Retinal pigment epithelial cell (primary cell): ENCODE results near the gene TEKT1.
"Not testable (repeated sequence)": the region's sequence is repeated elsewhere in the genome, so short reads cannot be mapped to it uniquely, and the experiment has no call there.

Experiments used
- DNase-seq: peaks from one replicate; pipeline ENCODE4 v3.0.0-alpha.2; 2010; ENCODE audit warnings: low read depth
- H3K4me3 ChIP-seq: 2 replicates; pipeline ENCODE4 v1.5.1; 2011; ENCODE audit warnings: mild to moderate bottlenecking, low read length, control low read depth, moderate library complexity
- CTCF ChIP-seq: conservative IDR thresholded peaks from 2 replicates; pipeline ENCODE4 v1.5.1; 2011; ENCODE audit warnings: low read depth, low read length, control low read depth, inconsistent platforms

TEKT1 gene

GRCh38 chr17:6779411-6779810, 52.1 kb downstream of the TEKT1 start:
- H3K4me3 ChIP-seq = no peak overlapping the region
- no peak for TF ChIP-seq CTCF
- no peak for DNase-seq

- TF ChIP-seq CTCF = no peak
- H3K4me3 ChIP-seq = no peak within 1 kb of the TSS
- DNase-seq = no peak
Measured at GRCh38 chr17:6775871-6776405, 55.6 kb downstream of the TEKT1 start, which contains the start of gene FBXO39. FBXO39 (plus strand) TSS chr17:6776215; CDS start chr17:6779869, 3,654 bp downstream.

- not testable (repeated sequence) for DNase-seq, H3K4me3 ChIP-seq
Measured at GRCh38 chr17:6774906-6775305, 56.6 kb downstream of the TEKT1 start.

GRCh38 chr17:6772016-6772415, 59.5 kb downstream of the TEKT1 start:
- TF ChIP-seq CTCF = no peak

GRCh38 chr17:6768447-6768846, 63.1 kb downstream of the TEKT1 start:
- no peak for DNase-seq
- no peak overlapping the region for H3K4me3 ChIP-seq
- no peak for TF ChIP-seq CTCF

More at GRCh38 chr17:6772016-6772415, 59.5 kb downstream of the TEKT1 start:
- no peak overlapping the region for H3K4me3 ChIP-seq
- no peak for DNase-seq

GRCh38 chr17:6761779-6762178, 69.8 kb downstream of the TEKT1 start:
- DNase-seq = no peak
- TF ChIP-seq CTCF = no peak
- no peak overlapping the region for H3K4me3 ChIP-seq

GRCh38 chr17:6757747-6758146, 73.8 kb downstream of the TEKT1 start:
- TF ChIP-seq CTCF = no peak
- DNase-seq = no peak
- H3K4me3 ChIP-seq = no peak overlapping the region
